GM21447 (cell line): Measurements from ENCODE around the gene RAB30.
"Not testable (repeated sequence)": the region's sequence is repeated elsewhere in the genome, so short reads cannot be mapped to it uniquely, and the experiment has no call there.

ENCODE experiments used
- ATAC-seq: cut with Tn5 transposase; IDR thresholded peaks from one replicate; pipeline ENCODE4 v1.9.1; 2021; ENCODE audit not compliant: unreplicated experiment

RAB30 gene

GRCh38 chr11:82950502-82950901, 121.2 kb downstream of the RAB30 start:
- not testable (repeated sequence) for ATAC-seq

- no peak for ATAC-seq
Observed at GRCh38 chr11:82949352-82949751, 122.3 kb downstream of the RAB30 start.

DNA sequence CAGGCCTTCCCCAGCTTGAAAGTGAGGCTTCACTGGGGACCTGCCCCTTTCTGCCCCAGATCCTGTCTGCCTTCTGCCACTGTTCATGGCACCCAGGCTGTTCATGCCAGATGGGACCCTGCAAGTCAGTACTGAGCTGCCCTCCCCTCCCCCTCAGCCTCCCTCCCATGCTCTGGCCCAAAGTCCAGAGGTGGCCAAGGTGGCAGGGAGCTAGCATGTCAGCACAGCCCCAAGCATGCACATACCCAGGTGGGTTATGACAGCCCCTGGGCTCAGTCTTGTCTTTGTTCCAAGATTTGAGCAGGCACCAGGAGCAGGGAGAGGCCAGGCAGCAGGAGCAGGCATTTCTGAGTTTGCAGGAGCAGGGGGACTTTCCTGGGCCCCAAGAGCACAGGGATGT, 126.0 kb downstream of the RAB30 start:
- ATAC-seq, result no peak

- ATAC-seq, result not testable (repeated sequence)
Observed at GRCh38 chr11:82945041-82945440, 126.7 kb downstream of the RAB30 start.

GRCh38 chr11:82944198-82944597, 127.5 kb downstream of the RAB30 start:
- ATAC-seq, result no peak

GRCh38 chr11:82943430-82943829, 128.3 kb downstream of the RAB30 start:
- not testable (repeated sequence) for ATAC-seq

GRCh38 chr11:82942376-82942775, 129.3 kb downstream of the RAB30 start:
- no peak for ATAC-seq

DNA sequence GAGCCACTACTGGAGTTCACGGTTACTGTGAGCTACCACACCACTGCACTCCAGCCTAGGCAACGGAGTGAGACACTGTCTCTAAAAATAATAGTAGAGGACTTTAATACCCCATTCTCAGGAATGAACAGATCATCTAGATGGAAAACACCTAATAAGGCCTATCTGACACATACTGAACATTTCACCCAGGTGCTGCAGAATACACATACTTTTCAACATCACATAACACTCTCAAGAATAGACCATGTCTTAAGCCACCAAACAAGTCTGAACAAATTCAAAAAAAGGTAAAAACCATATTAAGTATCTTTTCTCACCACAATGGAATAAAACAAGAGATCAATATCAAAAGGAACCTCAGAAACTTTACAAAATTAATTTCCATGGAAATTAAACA, 132.2 kb downstream of the RAB30 start:
- no peak for ATAC-seq

GRCh38 chr11:82937554-82937953, 134.1 kb downstream of the RAB30 start:
- no peak for ATAC-seq

GRCh38 chr11:82936261-82936660, 135.4 kb downstream of the RAB30 start:
- no peak for ATAC-seq

DNA sequence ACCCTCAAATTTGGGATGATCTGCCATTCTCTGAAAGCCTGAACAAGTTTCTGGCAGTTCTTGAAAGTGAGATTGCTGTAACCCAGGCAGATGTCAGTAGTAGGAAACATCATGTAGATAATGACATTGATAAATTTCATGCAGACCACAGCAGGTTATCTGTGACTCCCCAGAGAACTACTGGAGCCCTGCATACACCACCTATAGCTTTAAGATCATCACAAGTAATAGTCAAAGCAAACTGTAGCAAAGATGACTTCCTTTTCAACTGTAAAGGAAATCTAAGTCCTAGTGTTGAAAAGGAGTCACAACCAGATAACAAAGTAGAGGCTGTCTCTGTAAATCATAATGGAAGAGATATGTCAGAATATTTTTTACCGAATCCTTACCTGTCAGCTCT, 139.1 kb downstream of the RAB30 start:
- no peak for ATAC-seq

GRCh38 chr11:82930734-82931133, 141.0 kb downstream of the RAB30 start:
- no peak for ATAC-seq

- ATAC-seq, result peak; percentile 52
Observed at GRCh38 chr11:82930229-82930628, 141.5 kb downstream of the RAB30 start.

DNA sequence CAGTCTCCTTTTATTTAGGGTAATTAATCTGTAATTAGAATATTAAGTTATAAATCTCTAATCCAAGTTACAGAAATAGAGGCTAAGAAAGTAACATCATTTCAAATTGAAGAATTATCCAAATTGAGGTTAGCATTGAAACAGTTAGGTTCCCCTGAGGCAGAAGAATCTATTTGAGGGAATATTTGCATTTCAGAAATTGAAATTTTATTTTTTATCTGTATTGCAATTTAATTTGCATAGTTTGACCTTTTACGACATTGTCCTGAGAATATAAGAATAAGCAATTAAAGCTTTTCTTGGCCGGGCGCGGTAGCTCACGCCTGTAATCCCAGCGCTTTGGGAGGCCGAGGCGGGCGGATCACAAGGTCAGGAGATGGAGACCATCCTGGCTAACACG, 142.6 kb downstream of the RAB30 start:
- ATAC-seq, result no peak

DNA sequence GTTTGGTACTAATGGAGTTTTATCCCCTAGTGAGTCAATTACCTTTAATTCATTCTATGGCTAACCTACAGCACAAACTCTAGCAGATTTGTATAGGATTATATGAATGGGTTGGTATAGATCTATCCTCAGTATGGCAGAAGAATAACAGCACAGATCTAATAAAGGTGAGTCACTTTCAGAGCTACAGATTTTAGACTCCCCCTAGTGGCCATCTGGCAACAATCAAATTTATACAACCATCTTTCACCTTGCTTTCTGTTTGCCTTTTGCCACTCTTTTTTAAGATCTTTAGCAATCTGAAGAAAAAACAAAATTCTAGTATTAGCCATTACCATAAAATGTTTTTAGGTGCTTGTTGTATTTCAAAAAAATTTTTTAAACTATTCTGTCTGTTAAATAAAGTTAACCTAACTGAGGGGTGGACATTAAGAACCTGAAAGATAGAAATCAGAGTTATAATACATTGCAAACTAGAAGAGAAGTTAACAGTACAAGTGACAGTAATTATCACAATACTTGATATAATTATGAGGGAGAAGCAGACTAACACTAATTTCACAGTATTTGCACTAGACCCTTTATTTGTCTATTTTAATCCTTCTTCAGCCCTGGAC, 144.3 kb downstream of the RAB30 start:
- peak; percentile 80 for ATAC-seq

GRCh38 chr11:82924522-82925224, 147.0 kb downstream of the RAB30 start:
- no peak for ATAC-seq
